Measurements from ENCODE around the gene C19orf73. TPM values are rescaled to one million over a fixed set of nuclear protein-coding genes. Genes with fewer than 3 reads are reported as not detected.

Gene C19orf73
- total and polyA plus RNA-seq, 9 of the 15 experiments (the other 6 are each of a cell fraction or from before 2014, with no cell fraction given), result 0.08 to 7.4 (median 1.4) TPM

- no peak for TF ChIP-seq E2F4 (CRISPR knock-in tag; IDR thresholded peaks at IDR 0.05; ENCODE audit: low read depth)
- TF ChIP-seq HDAC8 (tag; IDR thresholded peaks at IDR 0.05), result 0 out of 2 replicates have a peak, but pooled peaks have one; percentile 51
- TF ChIP-seq ELF1 (tag; IDR thresholded peaks at IDR 0.05), result no peak
- no peak for TF ChIP-seq GTF2A2 (tag; IDR thresholded peaks at IDR 0.05)
- TF ChIP-seq RCOR1 (IDR thresholded peaks at IDR 0.05; ENCODE audit: borderline replicate concordance in 1 of 2, low read depth in 2 of 2, low read length in 2 of 2), result peak in 1 of 2 experiments; percentile 17; a peak in 1 of 4 replicates
- TF ChIP-seq MLX (CRISPR knock-in tag; conservative IDR thresholded peaks at IDR 0.05), result no peak
- TF ChIP-seq TEAD4 (IDR thresholded peaks at IDR 0.05; ENCODE audit: low read length), result no peak
- TF ChIP-seq TEAD4 (CRISPR knock-in tag; IDR thresholded peaks at IDR 0.05; ENCODE audit: borderline replicate concordance), result no peak
- no peak for TF ChIP-seq RBM39 (optimal IDR thresholded peaks at IDR 0.05; ENCODE audit: low read depth, low read length)
- TF ChIP-seq ZBTB26 (CRISPR knock-in tag; IDR thresholded peaks at IDR 0.05), result no peak
- TF ChIP-seq HNRNPUL1 (IDR thresholded peaks at IDR 0.05; ENCODE audit: low read length), result no peak
- TF ChIP-seq, protein P1, sequence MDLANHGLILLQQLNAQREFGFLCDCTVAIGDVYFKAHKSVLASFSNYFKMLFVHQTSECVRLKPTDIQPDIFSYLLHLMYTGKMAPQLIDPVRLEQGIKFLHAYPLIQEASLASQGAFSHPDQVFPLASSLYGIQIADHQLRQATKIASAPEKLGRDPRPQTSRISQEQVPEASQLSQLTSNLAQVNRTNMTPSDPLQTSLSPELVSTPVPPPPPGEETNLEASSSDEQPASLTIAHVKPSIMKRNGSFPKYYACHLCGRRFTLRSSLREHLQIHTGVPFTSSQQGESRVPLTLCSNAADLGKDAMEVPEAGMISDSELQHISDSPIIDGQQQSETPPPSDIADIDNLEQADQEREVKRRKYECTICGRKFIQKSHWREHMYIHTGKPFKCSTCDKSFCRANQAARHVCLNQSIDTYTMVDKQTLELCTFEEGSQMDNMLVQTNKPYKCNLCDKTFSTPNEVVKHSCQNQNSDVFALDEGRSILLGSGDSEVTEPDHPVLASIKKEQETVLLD (IDR thresholded peaks at IDR 0.05), result 0 out of 2 replicates have a peak, but pooled peaks have one; percentile 52
- no peak for TF ChIP-seq NFIX (CRISPR knock-in tag; IDR thresholded peaks at IDR 0.05; ENCODE audit: low read depth)
- no peak for TF ChIP-seq JUNB (CRISPR knock-in tag; conservative IDR thresholded peaks at IDR 0.05)
- no peak for TF ChIP-seq NR3C1 (CRISPR knock-in tag; IDR thresholded peaks at IDR 0.05)
- TF ChIP-seq NCOA2 (IDR thresholded peaks at IDR 0.05; ENCODE audit: partially characterized antibody in 2 of 2), result no peak
- TF ChIP-seq MED1 (CRISPR knock-in tag; IDR thresholded peaks at IDR 0.05; ENCODE audit: borderline replicate concordance), result no peak
- no peak for TF ChIP-seq ZNF124 (CRISPR knock-in tag; IDR thresholded peaks at IDR 0.05)
- TF ChIP-seq ZNF79 (CRISPR knock-in tag; IDR thresholded peaks at IDR 0.05; ENCODE audit: low read depth), result no peak
- peak; percentile 61 for TF ChIP-seq PKNOX1 (IDR thresholded peaks at IDR 0.05)
These were observed 4.9 kb downstream of the C19orf73 start, which contains the start of gene LIN7B (continued) for GRCh38 chr19:49113762-49114629.

Measured in K562 (cell line).